ENCODE data around the gene PARP11. TPM values are rescaled to one million over a fixed set of nuclear protein-coding genes. Genes with fewer than 3 reads are reported as not detected.

PARP11 gene
- total RNA-seq (ENCODE audit: low replicate concordance): 5.3 and 5.6 TPM in 2 replicates

GRCh38 chr12:3872800-3873636 lies at the start of gene PARP11:
TSS of gene PARP11 (minus strand) at chr12:3873399. CDS start at chr12:3873229, 170 bp downstream.
- peak; percentile 94 for DNase-seq (ENCODE audit: low read depth)
- peak within 1 kb of the TSS; percentile 77 for H3K4me3 ChIP-seq (ENCODE audit: low read depth, low read length)
- no peak for TF ChIP-seq CTCF (IDR thresholded peaks at IDR 0.05; ENCODE audit: insufficient read depth, low read length)

- TF ChIP-seq CTCF (IDR thresholded peaks at IDR 0.05; ENCODE audit: insufficient read depth, low read length): no peak
- H3K4me3 ChIP-seq (ENCODE audit: low read depth, low read length): no peak overlapping the region
- DNase-seq (ENCODE audit: low read depth): no peak
Observed at GRCh38 chr12:3922033-3922432, 48.8 kb upstream of the PARP11 start.

- H3K4me3 ChIP-seq (ENCODE audit: low read depth, low read length): no peak overlapping the region
- TF ChIP-seq CTCF (IDR thresholded peaks at IDR 0.05; ENCODE audit: insufficient read depth, low read length): no peak
- no peak for DNase-seq (ENCODE audit: low read depth)
Observed at GRCh38 chr12:3921526-3921925, 48.3 kb upstream of the PARP11 start.

- H3K4me3 ChIP-seq (ENCODE audit: low read depth, low read length): no peak overlapping the region
- DNase-seq (ENCODE audit: low read depth): no peak
- no peak for TF ChIP-seq CTCF (IDR thresholded peaks at IDR 0.05; ENCODE audit: insufficient read depth, low read length)
Observed at GRCh38 chr12:3921151-3921471, 47.9 kb upstream of the PARP11 start.

- peak; percentile 4 for DNase-seq (ENCODE audit: low read depth)
- H3K4me3 ChIP-seq (ENCODE audit: low read depth, low read length): no peak overlapping the region
- TF ChIP-seq CTCF (IDR thresholded peaks at IDR 0.05; ENCODE audit: insufficient read depth, low read length): no peak
Observed at GRCh38 chr12:3920351-3921150, 47.4 kb upstream of the PARP11 start.

- no peak for TF ChIP-seq CTCF (IDR thresholded peaks at IDR 0.05; ENCODE audit: insufficient read depth, low read length)
- no peak overlapping the region for H3K4me3 ChIP-seq (ENCODE audit: low read depth, low read length)
- DNase-seq (ENCODE audit: low read depth): no peak
Observed at GRCh38 chr12:3913278-3913677, 40.1 kb upstream of the PARP11 start.

Measured in fibroblast of the aortic adventitia (primary cell).